Central memory CD4-positive, alpha-beta T cell (primary cell): ENCODE measurements around the gene HOXA2.

Experiments
- DNase-seq: peaks from one replicate; pipeline ENCODE4 v3.0.0; 2022

Gene HOXA2

DNA sequence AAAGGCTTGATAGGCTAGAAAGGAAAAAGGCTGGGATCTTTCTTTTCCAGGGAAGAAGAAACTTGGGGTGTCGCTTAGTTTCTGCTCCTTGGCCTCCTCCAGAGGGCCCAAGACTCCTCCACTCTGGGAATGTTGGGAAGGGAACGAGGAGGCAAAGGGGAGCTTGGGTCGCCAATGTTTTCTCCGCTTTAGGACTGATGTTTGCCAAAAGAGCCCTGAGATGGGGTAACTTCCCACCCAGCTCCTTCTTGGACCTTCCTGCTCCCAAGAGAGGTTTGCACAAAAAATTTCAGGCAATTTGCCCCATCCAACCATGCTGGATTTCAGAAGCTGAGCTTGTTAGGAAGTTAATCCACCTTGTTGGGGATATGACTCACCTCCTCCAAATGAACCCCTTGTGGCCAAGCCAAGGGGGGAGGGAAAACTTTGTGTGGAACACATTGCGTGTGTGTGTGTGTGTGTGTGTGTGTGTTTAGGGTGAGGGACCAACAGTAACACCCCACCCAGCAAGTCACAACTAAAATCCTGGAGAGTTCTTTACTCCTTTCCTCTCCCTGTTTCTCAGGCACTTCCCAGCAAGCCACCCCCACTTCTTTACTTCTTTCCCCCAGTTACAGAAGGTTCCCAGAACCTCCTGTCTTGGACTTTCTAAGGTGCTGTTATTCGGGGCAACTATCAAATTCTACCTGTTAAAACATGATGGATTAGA lies 8.7 kb upstream of the HOXA2 start:
- no peak for DNase-seq

DNA sequence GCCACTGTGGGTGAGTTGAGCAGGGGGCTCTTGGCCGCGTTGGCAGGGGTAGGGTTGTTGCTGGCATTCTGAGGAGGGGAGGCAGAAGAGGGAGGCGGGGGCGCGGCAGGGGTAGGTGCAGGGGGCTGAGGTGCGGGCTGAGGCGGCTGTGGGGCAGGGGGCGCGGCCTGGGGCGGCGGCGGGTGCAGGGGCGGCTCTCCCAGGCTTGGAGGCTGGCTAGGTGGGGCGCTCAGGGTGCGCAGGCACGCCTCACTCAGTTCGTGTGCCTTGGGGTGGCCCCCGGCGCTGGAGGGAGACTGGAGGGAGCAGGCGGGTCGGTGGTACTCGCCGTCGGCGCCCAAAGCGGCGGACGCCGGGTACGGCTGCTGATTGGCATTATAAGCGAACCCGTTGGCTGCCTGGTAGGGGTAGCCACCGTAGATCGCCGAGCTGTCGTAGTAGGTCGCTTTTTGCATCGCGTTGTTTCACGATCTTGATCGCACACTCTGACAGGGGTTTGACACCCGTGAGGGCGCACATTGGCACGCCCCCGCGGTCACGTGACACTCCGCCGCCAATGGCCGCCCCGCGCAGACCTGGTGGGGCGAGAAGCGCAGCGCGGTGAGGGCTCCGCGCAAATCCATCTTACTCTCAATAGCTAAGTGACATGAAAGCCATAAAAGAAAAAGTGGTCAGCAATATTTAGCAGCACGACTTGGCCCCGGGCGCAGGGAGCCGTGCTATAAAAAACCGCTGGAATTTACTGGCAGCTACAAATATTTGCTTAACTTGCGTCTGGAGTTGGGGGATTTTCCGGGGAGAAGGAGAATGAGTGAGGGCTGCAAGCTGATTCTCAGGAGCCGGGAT lies 7.9 kb upstream of the HOXA2 start:
- DNase-seq = no peak

DNA sequence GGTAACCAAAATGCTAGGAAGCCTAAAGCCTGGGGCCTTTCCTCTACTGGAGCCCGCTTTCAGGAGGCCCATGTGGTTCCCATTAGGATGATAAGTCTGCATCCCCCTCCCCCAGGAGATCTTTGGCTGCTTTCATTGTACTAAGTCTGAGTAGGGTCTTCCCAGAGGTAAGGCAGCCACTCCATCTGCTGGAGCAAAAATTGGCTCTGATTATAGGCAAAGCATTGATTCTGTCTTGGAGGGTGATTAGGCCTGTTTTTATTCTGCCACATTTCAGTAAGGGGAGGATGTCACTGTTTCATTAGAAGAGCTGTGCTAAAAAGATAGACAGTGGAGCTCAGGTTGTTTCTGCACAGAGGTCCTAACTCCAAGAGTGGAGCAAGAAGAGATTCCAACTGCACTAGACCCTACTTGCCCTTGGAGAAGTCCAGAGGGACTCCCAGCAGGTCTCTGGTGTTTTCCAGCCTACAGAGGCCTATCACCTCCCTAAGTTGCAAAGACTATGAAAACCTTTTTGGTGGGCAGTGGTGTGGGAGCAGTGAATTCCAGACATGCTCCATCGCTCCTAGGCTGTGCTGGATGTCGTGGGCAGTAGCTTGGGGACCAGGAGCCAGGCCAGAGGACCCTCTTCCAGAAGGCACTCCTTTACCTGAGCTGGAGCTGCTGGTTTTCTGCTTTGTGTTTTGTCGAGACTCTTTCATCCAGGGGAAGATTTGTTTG lies 7.1 kb upstream of the HOXA2 start:
- no peak for DNase-seq

DNA sequence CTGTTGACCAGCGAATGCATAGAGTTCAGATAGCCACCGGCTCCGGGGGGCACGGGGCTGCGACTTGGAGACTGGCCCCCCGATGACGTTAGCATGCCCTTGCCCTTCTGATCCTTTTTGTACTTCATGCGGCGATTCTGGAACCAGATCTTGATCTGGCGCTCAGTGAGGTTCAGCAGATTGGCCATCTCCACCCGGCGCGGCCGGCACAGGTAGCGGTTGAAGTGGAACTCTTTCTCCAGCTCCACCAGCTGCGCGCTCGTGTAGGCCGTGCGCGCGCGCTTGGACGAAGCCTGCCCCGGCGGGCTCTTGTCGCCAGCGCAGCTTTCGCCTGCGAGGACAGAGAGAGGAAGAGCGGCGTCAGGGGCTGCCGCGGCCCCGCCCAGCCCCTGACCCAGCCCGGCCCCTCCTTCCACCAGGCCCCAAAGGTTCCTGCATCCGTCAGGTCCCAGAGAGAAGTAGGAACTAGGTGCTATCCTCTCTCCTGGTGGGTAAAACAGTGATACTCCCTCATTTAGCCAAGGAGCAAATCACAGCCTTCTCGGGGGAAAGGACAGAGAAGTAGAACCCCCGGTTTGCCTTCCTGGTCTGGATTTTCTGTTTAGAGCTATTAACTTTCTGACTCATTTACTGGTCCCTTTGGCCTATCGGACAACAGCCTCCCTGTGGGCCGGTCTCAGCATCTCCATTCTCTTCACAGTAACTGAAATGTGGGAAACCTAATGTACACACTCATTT lies 6.1 kb upstream of the HOXA2 start:
- no peak for DNase-seq

DNA sequence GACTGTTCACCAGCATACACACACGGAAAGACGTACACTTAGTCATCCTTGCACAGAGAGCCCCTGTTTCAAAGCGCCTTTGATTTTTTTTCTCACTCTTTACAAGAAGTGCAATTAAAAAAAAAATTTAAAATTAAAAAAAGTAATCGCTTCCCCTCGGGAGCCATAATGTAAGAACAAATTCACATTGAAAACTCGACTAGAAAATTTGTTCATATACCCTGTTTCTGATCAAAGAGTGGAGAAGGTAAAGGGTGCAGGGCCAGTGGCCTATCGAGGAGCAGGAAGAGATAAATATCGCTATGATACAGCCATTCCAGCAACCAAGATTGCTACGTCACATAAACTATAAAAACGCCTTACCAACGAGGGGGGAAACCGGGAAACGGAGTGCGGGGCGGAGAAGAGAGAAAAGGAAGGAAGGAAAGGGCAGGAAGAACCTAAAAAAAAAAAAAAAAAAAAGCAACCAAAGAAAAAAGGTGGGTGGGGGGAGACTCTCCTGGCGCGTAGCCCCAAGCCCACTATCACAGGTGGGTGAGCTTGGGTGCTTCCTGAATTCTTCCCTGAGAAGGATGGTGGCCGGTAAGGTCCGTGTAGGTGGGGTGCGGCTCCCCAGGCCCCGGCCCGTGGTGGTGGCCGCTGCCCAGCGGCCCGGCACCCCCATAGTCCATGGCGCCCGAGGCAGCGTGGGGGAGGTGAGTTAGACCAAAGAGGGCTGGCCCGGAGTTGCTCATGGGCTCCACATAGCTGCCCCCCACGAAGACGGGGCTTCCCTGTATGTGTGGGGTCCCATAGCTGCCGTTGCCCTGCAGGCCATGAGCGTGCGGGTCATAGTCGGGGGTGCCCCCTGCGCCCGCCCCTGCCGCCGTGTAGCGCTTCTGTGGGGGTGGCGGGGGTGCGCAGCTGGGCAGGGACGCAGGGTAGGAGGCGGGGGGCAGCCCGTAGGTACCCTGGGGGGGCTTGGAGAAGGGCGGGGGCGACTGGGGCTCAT lies 5.2 kb upstream of the HOXA2 start:
- no peak for DNase-seq

DNA sequence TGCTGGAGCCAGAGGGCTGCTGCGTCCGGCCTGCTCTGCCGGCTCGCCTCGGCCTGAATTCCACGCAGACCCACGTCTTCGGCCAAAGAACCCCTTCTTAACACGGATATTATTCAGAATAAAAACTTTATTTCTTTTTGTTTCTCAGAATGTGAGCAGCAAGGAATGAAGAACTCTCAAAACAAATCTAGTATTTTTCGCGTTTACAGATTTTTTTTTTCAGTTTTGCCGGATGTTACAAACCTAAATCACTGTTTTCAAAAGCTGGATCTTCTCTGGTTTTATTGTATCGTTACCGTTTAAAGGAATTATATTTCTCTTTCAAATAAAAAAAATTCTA lies 4.4 kb upstream of the HOXA2 start:
- no peak for DNase-seq

DNA sequence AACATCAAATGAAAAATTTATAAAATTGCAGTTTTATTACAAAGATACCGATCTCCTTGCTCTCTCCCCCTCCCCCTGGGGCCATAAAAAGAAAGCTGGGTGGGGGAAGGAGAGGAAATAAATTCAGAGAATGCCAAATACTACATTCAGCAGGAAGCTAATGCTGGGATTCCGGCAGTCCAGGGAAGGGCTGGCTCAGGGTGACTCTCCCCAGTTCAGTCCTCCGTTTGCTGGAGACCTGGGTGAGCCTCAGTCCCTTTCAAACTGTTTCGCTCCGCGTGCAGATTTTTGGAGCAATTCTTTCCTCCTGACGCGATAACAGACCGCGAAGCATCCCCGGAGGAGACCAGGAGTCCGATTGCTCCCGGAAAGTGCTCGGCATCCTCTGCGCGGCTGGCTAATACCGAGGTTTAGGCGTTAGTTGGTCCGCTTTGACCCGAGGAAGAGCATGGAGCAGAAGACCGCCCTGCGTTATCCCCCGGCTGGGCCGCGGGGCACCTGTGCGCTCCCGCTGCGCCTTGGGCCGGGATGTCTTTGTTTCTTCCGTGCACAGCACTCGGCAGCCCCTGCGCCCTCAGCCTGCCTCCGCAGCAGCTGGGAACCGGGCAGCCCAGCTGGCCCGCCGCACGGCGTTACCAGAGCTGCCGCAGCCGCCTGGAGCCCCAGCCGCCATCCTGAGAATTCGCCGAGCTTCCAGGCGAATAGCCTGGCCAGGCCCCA lies 3.9 kb upstream of the HOXA2 start:
- no peak for DNase-seq

DNA sequence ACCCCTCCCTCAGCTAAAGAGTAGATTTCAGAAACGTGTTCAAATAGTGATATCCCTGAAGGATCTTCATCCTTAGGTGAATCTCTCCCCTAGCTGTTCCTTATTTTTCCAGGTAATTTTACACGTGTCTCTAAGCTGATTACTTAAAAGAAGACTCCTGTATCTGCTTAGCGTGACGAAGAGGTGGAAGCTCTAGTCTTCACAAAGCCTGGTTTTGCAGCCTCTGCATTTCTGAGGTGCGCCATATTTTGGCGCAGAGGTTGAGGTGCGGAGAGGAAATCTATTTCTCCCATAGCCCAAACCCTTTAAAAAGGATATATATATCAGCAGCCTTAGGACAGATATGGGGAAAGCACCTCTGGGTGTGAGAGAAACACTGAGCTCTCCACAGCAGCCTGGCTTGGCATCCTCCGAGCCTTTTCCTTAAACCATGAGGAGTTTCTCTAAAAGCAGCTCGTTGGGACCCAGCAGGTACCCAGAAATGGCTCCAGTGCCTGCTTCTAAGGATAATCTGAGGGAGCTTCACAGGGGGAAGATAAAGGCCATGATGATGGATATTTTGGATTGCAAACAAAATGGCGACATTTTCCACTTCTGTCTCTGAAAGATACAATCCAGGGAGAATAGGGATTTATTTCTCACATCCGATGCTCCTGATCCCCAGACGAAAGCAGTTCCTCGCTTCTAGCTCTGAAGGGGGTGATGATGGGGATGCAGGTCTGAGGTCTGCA lies 3.0 kb upstream of the HOXA2 start:
- DNase-seq = no peak

DNA sequence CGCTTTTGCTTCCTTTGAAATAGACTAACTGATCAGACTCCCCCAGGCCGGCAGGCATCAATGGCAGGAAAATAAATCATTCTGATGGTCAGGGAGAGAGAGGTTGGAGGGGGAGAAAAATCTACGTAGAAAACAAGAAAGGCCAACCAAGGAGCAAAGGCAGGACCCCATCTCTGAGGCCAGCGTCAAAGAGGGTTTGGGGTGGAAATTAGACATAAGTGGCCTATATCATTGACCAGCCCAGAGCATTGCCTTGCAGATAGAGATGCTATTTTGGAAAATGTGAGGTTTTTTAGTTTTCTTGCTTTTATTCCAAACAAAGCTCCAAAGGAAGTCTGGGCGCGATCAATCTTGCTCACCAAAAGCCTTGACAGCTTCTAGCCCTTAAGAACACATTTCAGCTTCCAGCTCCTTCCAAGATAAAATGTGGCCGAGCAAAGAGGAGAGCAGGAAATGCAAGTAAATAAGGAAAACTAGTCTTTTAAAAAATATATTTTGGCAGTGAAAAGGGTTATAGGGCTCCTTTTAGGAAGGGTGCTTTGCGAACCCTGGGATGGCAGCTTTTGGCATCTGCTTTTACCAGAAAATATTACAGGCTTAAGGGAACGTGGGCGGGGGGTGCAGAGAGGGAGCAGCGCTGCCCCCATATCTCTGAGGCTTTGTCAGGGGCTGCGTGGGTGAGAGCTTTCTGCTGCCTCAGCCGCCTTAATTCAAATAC lies 2.0 kb upstream of the HOXA2 start:
- DNase-seq = no peak

DNA sequence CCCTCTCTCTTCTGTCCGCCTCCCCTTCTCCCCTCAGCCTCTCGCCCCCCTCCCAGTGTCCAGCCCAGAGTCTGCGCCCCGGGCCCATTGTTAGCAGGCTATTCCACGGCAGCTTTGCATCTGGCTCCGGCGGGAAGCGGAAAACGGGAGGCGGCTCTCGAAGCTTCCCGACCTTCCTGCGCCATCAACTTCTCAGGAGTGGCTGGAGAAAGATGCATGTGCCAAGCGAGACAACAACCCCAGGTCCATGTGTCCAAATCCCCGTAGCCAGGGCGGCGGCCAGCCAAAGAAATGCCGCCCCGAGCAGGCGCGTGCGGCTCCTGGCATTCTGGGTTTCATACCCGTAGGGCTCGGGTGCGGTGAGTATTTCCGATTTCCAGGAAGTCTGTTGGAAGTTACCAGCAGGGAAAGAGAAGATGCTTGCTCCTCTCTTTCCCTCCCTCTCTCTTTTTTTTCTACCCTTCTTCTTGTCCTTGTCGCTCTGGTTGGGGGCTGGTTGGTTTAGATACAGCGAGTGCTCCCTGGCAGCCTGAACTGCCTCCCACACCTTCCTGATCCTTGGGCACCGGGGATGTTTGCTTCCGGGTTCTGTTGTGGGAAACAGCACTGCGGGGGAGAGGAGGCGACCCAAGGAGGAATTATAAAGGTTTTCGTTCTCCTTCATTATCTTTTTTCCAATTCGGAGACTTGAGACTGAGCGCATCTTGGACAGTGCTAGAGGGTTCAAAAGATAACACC lies 1.2 kb upstream of the HOXA2 start:
- DNase-seq = no peak

DNA sequence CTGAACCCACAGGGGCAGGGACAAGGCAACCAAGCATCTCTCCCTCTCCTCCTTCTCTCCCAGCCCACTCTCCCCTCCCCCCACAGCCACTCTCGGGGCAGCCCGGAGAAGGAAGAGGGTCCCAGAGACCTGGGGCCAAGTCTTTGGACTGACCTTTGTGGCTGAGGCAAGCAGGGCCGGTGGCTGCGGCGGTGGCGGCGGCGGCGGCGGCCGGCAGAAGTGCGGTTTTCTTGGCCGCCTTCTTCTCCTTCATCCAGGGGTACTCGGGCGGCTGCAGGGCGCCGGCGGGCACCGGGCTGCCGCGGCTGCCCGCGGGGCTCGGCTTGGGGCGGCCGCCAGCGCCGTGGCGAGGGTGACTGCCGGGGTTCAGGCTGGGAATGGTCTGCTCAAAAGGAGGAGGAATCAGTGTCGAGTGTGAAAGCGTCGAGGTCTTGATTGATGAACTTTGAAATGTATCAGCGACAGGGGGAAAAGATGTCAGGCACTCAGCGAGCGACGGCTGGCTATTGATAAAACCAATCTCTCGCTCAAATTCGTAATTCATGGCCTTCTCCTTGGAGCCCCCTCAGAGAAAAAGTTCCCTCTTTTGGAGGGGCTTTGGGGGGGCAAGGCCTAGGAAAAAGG lies 414 bp downstream of the HOXA2 start:
- DNase-seq = no peak

DNA sequence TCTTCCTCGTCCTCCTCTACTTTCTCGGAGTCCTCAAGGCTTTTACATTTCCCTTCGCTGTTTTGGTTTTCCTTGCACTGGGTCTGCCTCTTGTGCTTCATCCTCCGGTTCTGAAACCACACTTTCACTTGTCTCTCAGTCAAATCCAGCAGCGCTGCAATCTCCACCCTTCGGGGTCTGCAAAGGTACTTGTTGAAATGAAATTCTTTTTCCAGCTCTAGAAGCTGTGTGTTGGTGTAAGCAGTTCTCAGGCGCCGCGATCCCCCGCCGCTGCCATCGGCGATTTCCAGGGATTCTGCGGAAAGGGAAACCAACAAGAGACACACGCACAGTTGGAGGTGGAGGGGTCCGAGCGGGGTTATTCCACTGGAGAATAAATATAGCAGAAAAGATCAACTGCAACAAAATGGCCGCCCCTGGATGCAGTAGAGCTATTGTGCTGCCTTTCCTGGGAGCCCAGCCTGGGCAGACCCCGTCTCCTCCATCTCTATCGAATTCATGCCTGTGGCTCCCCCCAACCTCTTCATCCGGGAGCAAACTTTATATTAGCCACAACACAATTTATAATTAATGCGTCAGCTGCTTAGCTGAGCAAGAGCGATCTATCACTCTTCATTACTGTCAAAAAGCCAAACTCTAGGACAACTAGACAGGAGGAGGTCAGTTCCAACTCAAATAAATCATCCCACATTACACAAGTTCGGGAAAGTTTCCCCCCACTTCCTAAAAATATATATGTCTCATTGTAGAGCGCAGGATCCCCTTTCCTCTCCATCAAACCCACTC lies 1.1 kb downstream of the HOXA2 start:
- no peak for DNase-seq

DNA sequence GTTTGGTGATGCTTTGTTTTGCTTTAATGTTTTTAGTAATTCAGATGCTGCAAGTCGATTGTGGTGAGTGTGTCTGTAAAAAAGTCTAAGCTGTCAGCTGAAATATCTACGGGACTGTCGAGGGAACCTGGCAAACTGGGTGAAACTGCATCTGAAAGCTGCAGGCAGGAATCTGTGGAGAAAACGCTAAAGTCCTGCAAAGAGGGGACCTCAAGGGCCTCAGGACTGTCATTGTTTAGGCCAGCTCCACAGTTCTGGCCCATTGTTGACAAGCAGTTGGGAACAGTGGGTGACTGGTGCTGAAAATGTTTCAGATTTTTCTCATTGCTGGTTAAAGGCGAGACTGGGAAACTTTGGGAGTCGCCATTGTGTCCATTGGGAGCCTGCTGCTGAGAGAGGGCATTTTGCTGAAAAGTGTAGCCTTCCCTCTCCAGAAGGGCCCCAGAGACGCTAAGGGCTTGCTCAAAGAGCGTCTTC lies 1.8 kb downstream of the HOXA2 start:
- DNase-seq = no peak

DNA sequence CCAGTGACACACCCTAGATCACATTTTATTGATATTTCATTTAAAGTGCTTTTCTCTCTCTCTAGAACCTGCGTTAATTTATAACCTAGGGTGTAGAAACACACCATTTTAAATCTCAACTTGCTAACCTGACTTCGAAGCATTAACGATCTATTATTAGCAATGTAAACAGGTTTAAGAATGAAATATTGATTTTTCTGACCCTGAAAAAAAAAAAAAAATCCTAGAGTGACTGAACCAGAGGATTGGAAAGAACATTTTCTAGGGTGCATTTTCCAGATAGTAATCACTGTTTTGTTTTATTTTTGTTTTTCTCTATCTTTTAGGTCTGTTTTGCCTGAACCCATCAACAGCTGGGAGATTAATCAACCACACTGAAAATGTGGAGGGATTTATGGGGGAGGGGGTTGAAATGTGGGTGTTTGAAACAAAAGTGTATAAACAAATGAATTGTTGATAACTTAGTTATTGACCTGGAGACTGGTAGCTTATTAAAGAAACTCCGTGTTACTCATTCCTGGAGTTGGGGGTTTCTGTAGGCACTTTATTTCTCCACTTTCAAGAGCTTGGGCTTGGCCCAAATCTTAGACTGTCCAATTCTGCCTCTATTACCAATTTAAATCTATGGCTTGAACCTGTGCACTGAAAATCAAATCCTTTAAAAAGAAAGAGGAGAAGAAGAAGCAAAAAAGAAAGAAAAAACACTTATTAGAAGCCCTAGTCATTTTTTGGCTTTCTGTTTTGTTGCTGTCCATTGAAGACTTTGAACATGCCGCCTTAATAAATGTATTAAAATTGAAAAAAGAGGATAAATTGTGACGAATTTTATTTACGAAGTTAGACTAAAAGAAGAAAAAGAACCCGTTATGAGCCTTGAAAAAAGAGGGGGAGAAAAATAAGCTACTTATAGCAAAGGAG lies 2.8 kb downstream of the HOXA2 start:
- DNase-seq = no peak

DNA sequence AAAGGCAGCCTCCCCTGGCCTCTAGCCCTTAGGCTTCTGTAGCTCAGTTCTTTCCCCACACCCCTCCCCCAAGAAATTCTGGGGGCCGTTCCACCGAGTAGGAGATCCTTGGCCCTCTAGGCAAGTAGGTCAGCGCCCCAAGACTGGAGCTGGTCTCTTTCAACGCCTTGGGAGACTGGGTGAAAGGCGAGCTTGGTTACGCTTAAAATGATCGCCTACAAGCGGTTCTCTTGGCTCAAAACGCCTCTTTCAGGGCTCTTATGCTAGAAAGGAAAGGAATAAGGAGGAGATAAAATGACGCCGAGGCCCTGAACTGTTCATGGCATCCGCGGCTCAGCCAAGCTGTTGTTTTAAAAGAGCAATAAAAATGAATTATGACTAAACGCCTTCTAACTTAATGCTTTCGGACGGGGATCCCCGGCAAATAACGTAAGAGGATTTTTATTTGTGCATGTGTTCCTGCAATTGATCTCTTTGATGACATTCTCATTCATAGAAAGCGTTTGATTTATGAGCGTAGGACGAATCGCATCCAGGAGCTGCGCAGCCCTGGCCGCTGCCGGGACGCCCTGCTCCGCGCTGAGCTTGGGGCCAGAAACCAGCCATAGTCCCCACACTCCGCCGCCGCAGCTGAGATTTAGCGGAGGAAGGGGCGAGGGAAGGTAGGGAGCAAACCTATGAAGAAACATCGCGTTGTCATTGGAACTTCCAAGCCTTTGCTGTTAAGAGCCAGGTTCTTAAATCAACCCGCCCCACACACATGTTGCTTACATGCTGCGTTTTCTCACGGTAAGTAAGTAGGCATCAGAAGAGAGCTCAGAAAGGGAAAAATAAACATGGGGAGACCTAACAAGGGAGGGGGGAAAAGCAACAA lies 3.7 kb downstream of the HOXA2 start:
- no peak for DNase-seq
